ENCODE data around the gene ST3GAL3. TPM values are rescaled to one million over a fixed set of nuclear protein-coding genes. Genes with fewer than 3 reads are reported as not detected.

ST3GAL3 gene
- total and polyA plus RNA-seq, 11 donors = 14.4 to 31.7 (median 26.3) TPM

GRCh38 chr1:43931711-43932660 is 224.7 kb downstream of the ST3GAL3 start:
- Histone ChIP-seq H3K27me3 (peaks cover 3 to 23% (median 9%) of the 10 kb centered on the region in 9 donors), H3K4me3 (no peak overlapping the region), H3K4me1 (peaks cover 3 to 26% (median 18%) of the 10 kb centered on the region in 12 donors), H3K36me3 (peaks cover 0 to 7% (median 0%) of the 10 kb centered on the region in 9 donors), H3K27ac (no peak overlapping the region), H3K9me3 (no peaks in the 10 kb centered on the region)
- ATAC-seq (no peak), DNase-seq (peak in 1 of 5 donors; percentile 13)
- 84 to 96% (median 89%) methylated on average over 9 to 13 of the region's 13 CpGs for WGBS, 4 donors
- TF ChIP-seq CTCF (IDR thresholded peaks at IDR 0.05) (no peak), POLR2A (IDR thresholded peaks at IDR 0.05) (no peak)
- intact Hi-C loops (cut with DNase I) = loop anchor here in 4 of 10 donors (5.0 to 10.0 kb wide), 3 partner anchors 95 to 407 kb away; no protein-coding TSS in a partner anchor

GRCh38 chr1:43932786-43933385 is 225.6 kb downstream of the ST3GAL3 start:
- no peak for TF ChIP-seq POLR2A (IDR thresholded peaks at IDR 0.05)
- TF ChIP-seq CTCF (IDR thresholded peaks at IDR 0.05) = no peak
- no peak overlapping the region for H3K27ac ChIP-seq
- no peak for ATAC-seq
- H3K27me3 ChIP-seq = peaks cover 3 to 23% (median 9%) of the 10 kb centered on the region in 9 donors
- H3K36me3 ChIP-seq = peaks cover 0 to 7% (median 0%) of the 10 kb centered on the region in 9 donors
- H3K9me3 ChIP-seq = no peaks in the 10 kb centered on the region
- peak overlapping the region in 9 of 12 donors; percentile 31 to 48 (median 42) for H3K4me3 ChIP-seq
- H3K4me1 ChIP-seq = peaks cover 3 to 26% (median 18%) of the 10 kb centered on the region in 12 donors
- intact Hi-C loops (cut with DNase I) = loop anchor here in 5 of 10 donors (1.0 to 10.0 kb wide), 4 partner anchors 96 to 408 kb away; no protein-coding TSS in a partner anchor
- DNase-seq = no peak
- 29 to 44% (median 36%) methylated on average over 7 to 8 of the region's 8 CpGs for WGBS, 4 donors

GRCh38 chr1:43933386-43934100 is 226.2 kb downstream of the ST3GAL3 start, which contains the start of gene ARTN:
ARTN (plus strand) TSS chr1:43933801; CDS start chr1:43935657, 1,856 bp downstream.
- intact Hi-C loops (cut with DNase I) = loop anchor here (1.0 to 10.0 kb wide), 6 partner anchors 96 to 409 kb away; no protein-coding TSS in a partner anchor
- 3 to 6% (median 5%) methylated on average over 21 to 42 of the region's 42 CpGs for WGBS, 4 donors
- peaks cover 0 to 7% (median 0%) of the 10 kb centered on the region in 9 donors for H3K36me3 ChIP-seq
- DNase-seq (peak in 1 of 5 donors; percentile 27), ATAC-seq (peak in 1 of 4 donors; percentile 8)
- peaks cover 3 to 23% (median 9%) of the 10 kb centered on the region in 9 donors for H3K27me3 ChIP-seq
- no peak within 1 kb of the TSS for H3K27ac ChIP-seq
- peaks cover 3 to 28% (median 18%) of the 10 kb centered on the region in 12 donors for H3K4me1 ChIP-seq
- H3K9me3 ChIP-seq = no peaks in the 10 kb centered on the region
- H3K4me3 ChIP-seq = peak within 1 kb of the TSS in 10 of 12 donors; percentile 12 to 48 (median 41)
- TF ChIP-seq CTCF (IDR thresholded peaks at IDR 0.05) (no peak), POLR2A (IDR thresholded peaks at IDR 0.05) (no peak)
